T-cell (primary cell): ENCODE measurements around the gene MRPL27. TPM values are rescaled to one million over a fixed set of nuclear protein-coding genes. Genes with fewer than 3 reads are reported as not detected.

Experiments used
- ATAC-seq, 4 experiments: fragments of 200-7000 bp in 3 of 4; fragments of 150-1000 bp in 1 of 4; cut with Tn5 transposase; replicated peaks in 1 of 4; 1 replicate in 3 of 4; 2 replicates in 1 of 4; pipeline ENCODE4 v1.10.0; 2021; ENCODE audit warnings: moderate library complexity in 3 of 4, mild to moderate bottlenecking in 2 of 4, moderate number of reproducible peaks in 1 of 4
- CTCF ChIA-PET, 2 donors: fragments of 300-600 bp; sonication (Branson Sonifier 250); formaldehyde crosslinking; loops; one replicate each; lab custom pipeline; 2022; ENCODE audit warnings: antibody characterized with exemption in 2 of 2; lab: Charles Lee
- POLR2A ChIA-PET, 2 donors: fragments of 300-600 bp; sonication (Branson Sonifier 250); formaldehyde crosslinking; loops; one replicate each; lab custom pipeline; 2022; ENCODE audit warnings: antibody characterized with exemption in 2 of 2; lab: Charles Lee
- DNase-seq, 35 experiments: peaks; one replicate each; pipeline versions ENCODE4 v3.0.0 to v3.0.0-alpha.2; 2013 to 2023
- H3K27ac ChIP-seq: one replicate; pipeline ENCODE4 v1.5.1; 2013; ENCODE audit warnings: low read length
- H3K27me3 ChIP-seq, 2 experiments: replicated peaks in 1 of 2; 1 replicate in 1 of 2; 2 replicates in 1 of 2; pipeline versions ENCODE4 v1.6.1 to v1.7.0; 2013; ENCODE audit warnings: low read length in 1 of 2, mixed read lengths in 1 of 2; ENCODE audit not compliant: control insufficient read depth in 2 of 2, insufficient read depth in 2 of 2; ENCODE audit errors: extremely low read depth in 1 of 2
- H3K36me3 ChIP-seq, 2 donors: 1 replicate in 1 of 2; 2 replicates in 1 of 2; pipeline versions ENCODE4 v1.6.1 to v1.7.0; 2013; ENCODE audit warnings: low read length in 1 of 2; ENCODE audit not compliant: control insufficient read depth in 2 of 2, insufficient read depth in 1 of 2; ENCODE audit errors: extremely low read depth in 1 of 2
- H3K4me1 ChIP-seq, 2 experiments: 1 replicate in 1 of 2; 2 replicates in 1 of 2; pipeline versions ENCODE4 v1.6.1 to v1.7.0; 2013; ENCODE audit warnings: low read length in 2 of 2, mixed read lengths in 1 of 2; ENCODE audit not compliant: insufficient read depth in 2 of 2, control insufficient read depth in 1 of 2; ENCODE audit errors: extremely low read depth in 1 of 2
- H3K4me3 ChIP-seq, 2 donors: 1 replicate in 1 of 2; 2 replicates in 1 of 2; pipeline versions ENCODE4 v1.5.1 to v1.7.0; 2013; ENCODE audit warnings: mild to moderate bottlenecking in 2 of 2, low read length in 1 of 2, moderate library complexity in 1 of 2; ENCODE audit not compliant: control insufficient read depth in 1 of 2; ENCODE audit errors: extremely low read depth in 1 of 2
- H3K9me3 ChIP-seq: 2 replicates; pipeline ENCODE4 v1.7.0; 2013
- H3K27ac Mint-ChIP-seq, 2 donors: one replicate each; pipeline ENCODE4 v1.8.0; 2020 to 2021; ENCODE audit warnings: mild to moderate bottlenecking in 2 of 2, mixed read lengths in 2 of 2
- H3K27me3 Mint-ChIP-seq, 2 donors: one replicate each; pipeline ENCODE4 v1.8.0; 2021 to 2022; ENCODE audit warnings: mixed read lengths in 2 of 2
- H3K36me3 Mint-ChIP-seq: one replicate; pipeline ENCODE4 v1.8.0; 2021; ENCODE audit warnings: mixed read lengths
- H3K4me1 Mint-ChIP-seq, 3 donors: one replicate each; pipeline ENCODE4 v1.8.0; 2020 to 2022; ENCODE audit warnings: mixed read lengths in 3 of 3, mild to moderate bottlenecking in 1 of 3
- H3K4me3 Mint-ChIP-seq, 3 donors: one replicate each; pipeline ENCODE4 v1.8.0; 2020 to 2022; ENCODE audit warnings: mild to moderate bottlenecking in 3 of 3, mixed read lengths in 3 of 3, moderate library complexity in 3 of 3
- H3K9me3 Mint-ChIP-seq, 3 donors: one replicate each; pipeline ENCODE4 v1.8.0; 2020 to 2022; ENCODE audit warnings: mixed read lengths in 3 of 3
- WGBS: methylation state at CpG from one replicate; pipeline ENCODE4 v1.1.5; 2013; ENCODE audit warnings: missing lambda C conversion rate; ENCODE audit not compliant: insufficient coverage; 5-methylcytosine and 5-hydroxymethylcytosine counted together
- total RNA-seq, 35 experiments: library from RNA in 6 of 35; stranded (reverse) in 6 of 35; fragments of 120-200 nt in 1 of 35; gene quantifications; one replicate each; pipeline versions ENCODE4 v1.2.1 to v1.2.4 and lab custom pipeline; 2013 to 2026

MRPL27 gene
- total RNA-seq, 5 donors from 2014 or later (not counting 1 experiment from before 2014, with no cell fraction given) = 26.0 to 35.0 (median 31.2) TPM

GRCh38 chr17:50373705-50374104 is 721 bp upstream of the MRPL27 start:
- ChIA-PET POLR2A (interaction anchor here in 1 of 2 donors (0.6 kb wide), 2 partner anchors 23 to 1849 kb away, joined by 3 to 4 read pairs; no protein-coding TSS in a partner anchor), CTCF (interaction anchor here (0.6 to 1.4 kb wide), 3 partner anchors 12 to 25 kb away, joined by 3 to 7 read pairs (median 4); no protein-coding TSS in a partner anchor)
- Histone ChIP-seq H3K27ac (peak overlapping the region; percentile 89), H3K27me3 (no peaks in the 10 kb centered on the region), H3K36me3 (peaks cover 0 to 22% of the 10 kb centered on the region in 2 donors), H3K4me3 (no peak overlapping the region), H3K4me1 (peaks cover 5 to 24% of the 10 kb centered on the region in 2 experiments), H3K9me3 (no peaks in the 10 kb centered on the region)
- H3K27me3 Mint-ChIP-seq = no peaks in the 10 kb centered on the region
- peaks cover 22 to 33% (median 26%) of the 10 kb centered on the region in 3 donors for H3K4me1 Mint-ChIP-seq
- no peak for DNase-seq
- WGBS = no CpG with 5 or more reads among the region's 2 CpGs
- H3K27ac Mint-ChIP-seq = no peak overlapping the region
- no peaks in the 10 kb centered on the region for H3K9me3 Mint-ChIP-seq
- H3K36me3 Mint-ChIP-seq = peaks cover 26% of the 10 kb centered on the region
- peak overlapping the region; percentile 91 to 99 (median 99) for H3K4me3 Mint-ChIP-seq
- no peak for ATAC-seq

- Histone ChIP-seq H3K36me3 (peaks cover 0 to 34% of the 10 kb centered on the region in 2 donors), H3K27me3 (no peaks in the 10 kb centered on the region), H3K9me3 (no peaks in the 10 kb centered on the region), H3K27ac (peak overlapping the region; percentile 89), H3K4me1 (peaks cover 5 to 24% of the 10 kb centered on the region in 2 experiments), H3K4me3 (peak overlapping the region; percentile 86 to 94)
- H3K4me3 Mint-ChIP-seq = peak overlapping the region; percentile 91 to 99 (median 99)
- WGBS = 9% methylated on average over 11 of the region's 14 CpGs
- no peaks in the 10 kb centered on the region for H3K27me3 Mint-ChIP-seq
- ChIA-PET POLR2A (interaction anchor here in 1 of 2 donors (0.8 kb wide), 1 partner anchor 560 kb away, joined by 4 read pairs; no protein-coding TSS in a partner anchor), CTCF (interaction anchor here (0.6 to 2.7 kb wide), 4 partner anchors 10 to 25 kb away, joined by 6 to 10 read pairs (median 8); partner anchors contain the start of gene LRRC59 (in 1 of the 2))
- peak overlapping the region; percentile 100 for H3K27ac Mint-ChIP-seq
- H3K9me3 Mint-ChIP-seq = no peaks in the 10 kb centered on the region
- H3K36me3 Mint-ChIP-seq = peaks cover 38% of the 10 kb centered on the region
- peaks cover 22 to 33% (median 30%) of the 10 kb centered on the region in 3 donors for H3K4me1 Mint-ChIP-seq
- no peak for DNase-seq
- ATAC-seq = peak in 1 of 4 experiments; percentile 14
These were observed 694 bp downstream of the MRPL27 start for GRCh38 chr17:50372222-50372757.

- Histone ChIP-seq H3K4me3 (no peak overlapping the region), H3K27ac (no peak overlapping the region), H3K4me1 (peaks cover 5 to 26% of the 10 kb centered on the region in 2 experiments), H3K27me3 (no peaks in the 10 kb centered on the region), H3K9me3 (no peaks in the 10 kb centered on the region), H3K36me3 (peaks cover 3 to 42% of the 10 kb centered on the region in 2 donors)
- no peaks in the 10 kb centered on the region for H3K9me3 Mint-ChIP-seq
- POLR2A ChIA-PET = interaction anchor here (0.6 to 0.8 kb wide), 2 partner anchors 492 to 560 kb away, joined by 4 to 7 read pairs; no protein-coding TSS in a partner anchor
- H3K36me3 Mint-ChIP-seq = peaks cover 38% of the 10 kb centered on the region
- peak overlapping the region in 1 of 2 donors; percentile 24 for H3K27ac Mint-ChIP-seq
- CTCF ChIA-PET = interaction anchor here (0.6 to 2.7 kb wide), 4 partner anchors 9 to 52 kb away, joined by 3 to 10 read pairs (median 8); partner anchors contain the start of gene LRRC59 (in 1 of the 2)
- WGBS = 91% methylated on average over 2 of the region's 2 CpGs
- DNase-seq (no peak), ATAC-seq (no peak)
- no peaks in the 10 kb centered on the region for H3K27me3 Mint-ChIP-seq
- peaks cover 22 to 33% (median 30%) of the 10 kb centered on the region in 3 donors for H3K4me1 Mint-ChIP-seq
- peak overlapping the region; percentile 91 to 99 (median 99) for H3K4me3 Mint-ChIP-seq
These were observed 1.5 kb downstream of the MRPL27 start for GRCh38 chr17:50371526-50371925.

- H3K9me3 ChIP-seq = no peaks in the 10 kb centered on the region
- no peak overlapping the region for H3K4me3 ChIP-seq
- 100% methylated on average over 1 of the region's 5 CpGs for WGBS
- ChIA-PET CTCF (interaction anchor here (1.1 to 2.7 kb wide), 3 partner anchors 8 to 28 kb away, joined by 3 to 13 read pairs (median 10); partner anchors contain the start of gene LRRC59 (in 1 of the 2)), POLR2A (interaction anchor here in 1 of 2 donors (0.6 kb wide), 1 partner anchor 183 kb away, joined by 4 read pairs; no protein-coding TSS in a partner anchor)
- H3K36me3 ChIP-seq = peaks cover 11 to 52% of the 10 kb centered on the region in 2 donors
- H3K27ac Mint-ChIP-seq = no peak overlapping the region
- H3K27me3 Mint-ChIP-seq = no peaks in the 10 kb centered on the region
- peaks cover 45% of the 10 kb centered on the region for H3K36me3 Mint-ChIP-seq
- no peaks in the 10 kb centered on the region for H3K27me3 ChIP-seq
- no peak overlapping the region for H3K27ac ChIP-seq
- no peak overlapping the region for H3K4me3 Mint-ChIP-seq
- H3K4me1 Mint-ChIP-seq = peaks cover 22 to 33% (median 30%) of the 10 kb centered on the region in 3 donors
- H3K9me3 Mint-ChIP-seq = no peaks in the 10 kb centered on the region
- peaks cover 5 to 26% of the 10 kb centered on the region in 2 experiments for H3K4me1 ChIP-seq
- DNase-seq (no peak), ATAC-seq (no peak)
These were observed 2.9 kb downstream of the MRPL27 start for GRCh38 chr17:50370052-50370451.

GRCh38 chr17:50367401-50367800 is 5.6 kb downstream of the MRPL27 start:
- Histone ChIP-seq H3K27me3 (no peaks in the 10 kb centered on the region), H3K9me3 (no peaks in the 10 kb centered on the region), H3K4me3 (no peak overlapping the region), H3K27ac (no peak overlapping the region), H3K4me1 (peaks cover 5 to 23% of the 10 kb centered on the region in 2 experiments), H3K36me3 (peaks cover 12 to 54% of the 10 kb centered on the region in 2 donors)
- POLR2A ChIA-PET = no interaction called here
- ATAC-seq (no peak), DNase-seq (no peak)
- Mint-ChIP-seq H3K9me3 (no peaks in the 10 kb centered on the region), H3K27me3 (no peaks in the 10 kb centered on the region), H3K27ac (no peak overlapping the region), H3K4me1 (peaks cover 17 to 28% (median 18%) of the 10 kb centered on the region in 3 donors), H3K36me3 (peaks cover 41% of the 10 kb centered on the region), H3K4me3 (no peak overlapping the region)
- 80% methylated on average over 1 of the region's 1 CpG for WGBS
- CTCF ChIA-PET = no interaction called here

GRCh38 chr17:50365649-50366393 is 7.2 kb downstream of the MRPL27 start:
- peaks cover 0 to 21% of the 10 kb centered on the region in 2 experiments for H3K4me1 ChIP-seq
- Mint-ChIP-seq H3K4me1 (peaks cover 11 to 19% (median 13%) of the 10 kb centered on the region in 3 donors), H3K9me3 (no peaks in the 10 kb centered on the region), H3K27me3 (no peaks in the 10 kb centered on the region), H3K27ac (no peak overlapping the region), H3K4me3 (no peak overlapping the region), H3K36me3 (peaks cover 34% of the 10 kb centered on the region)
- ATAC-seq = no peak
- no peaks in the 10 kb centered on the region for H3K9me3 ChIP-seq
- H3K4me3 ChIP-seq = no peak overlapping the region
- CTCF ChIA-PET = interaction anchor here in 1 of 2 donors (0.6 kb wide), 1 partner anchor 138 kb away, joined by 3 read pairs; no protein-coding TSS in a partner anchor
- no peak overlapping the region for H3K27ac ChIP-seq
- DNase-seq = no peak
- WGBS = 95% methylated on average over 13 of the region's 14 CpGs
- H3K27me3 ChIP-seq = no peaks in the 10 kb centered on the region
- H3K36me3 ChIP-seq = peaks cover 12 to 55% of the 10 kb centered on the region in 2 donors
- POLR2A ChIA-PET = no interaction called here
